SU-DHL-6 (cell line): Measurements from ENCODE around the gene GLI2.

Experiments used
- H2AFZ ChIP-seq: fragments of 200-600 bp; sonication (generic); 2 replicates; pipeline ENCODE4 v1.6.1; 2014; ENCODE audit warnings: low read depth, mild to moderate bottlenecking, moderate library complexity, mixed read lengths, antibody characterized with exemption, low read length; ENCODE audit not compliant: severe bottlenecking
- H3F3A ChIP-seq: fragments of 200-600 bp; shearing (Covaris generic); 2 replicates; pipeline ENCODE4 v1.6.0; 2016; ENCODE audit warnings: antibody characterized with exemption, mild to moderate bottlenecking; ENCODE audit not compliant: insufficient read depth
- H3K27ac ChIP-seq: fragments of 200-600 bp; sonication (generic); 2 replicates; pipeline ENCODE4 v1.5.1; 2016; ENCODE audit warnings: low read depth, mild to moderate bottlenecking, low read length, moderate library complexity, mixed read lengths
- H3K27me3 ChIP-seq: fragments of 200-600 bp; sonication (generic), shearing (Covaris generic); 2 replicates; pipeline ENCODE4 v1.6.0; 2014; ENCODE audit warnings: mild to moderate bottlenecking, low read length
- H3K36me3 ChIP-seq: fragments of 200-600 bp; sonication (generic); 2 replicates; pipeline ENCODE4 v1.6.1; 2014; ENCODE audit warnings: mild to moderate bottlenecking, low read length, mixed read lengths
- H3K4me2 ChIP-seq: fragments of 300-600, 200-600 bp; shearing (Covaris generic), sonication (generic); 2 replicates; pipeline ENCODE4 v1.6.0; 2014; ENCODE audit warnings: low read length, low read depth, mild to moderate bottlenecking; ENCODE audit not compliant: poor library complexity, severe bottlenecking
- H3K4me3 ChIP-seq: fragments of 200-600 bp; sonication (generic); 2 replicates; pipeline ENCODE4 v1.5.1; 2014; ENCODE audit warnings: antibody characterized with exemption, low read length, mild to moderate bottlenecking, mixed read lengths; ENCODE audit not compliant: insufficient read depth, poor library complexity, severe bottlenecking
- H3K79me2 ChIP-seq: fragments of 200-600 bp; sonication (generic); 2 replicates; pipeline ENCODE4 v1.6.1; 2014; ENCODE audit warnings: mild to moderate bottlenecking, low read length, moderate library complexity; ENCODE audit not compliant: insufficient read depth
- H3K9ac ChIP-seq: fragments of 200-600 bp; sonication (generic); 2 replicates; pipeline ENCODE4 v1.7.0; 2014; ENCODE audit warnings: mild to moderate bottlenecking, low read length
- H3K9me2 ChIP-seq: fragments of 200-600 bp; sonication (generic); replicated peaks from 2 replicates; pipeline ENCODE4 v1.6.1; 2014; ENCODE audit warnings: low read length; ENCODE audit not compliant: insufficient read depth
- H3K9me3 ChIP-seq: fragments of 200-600 bp; sonication (generic); 2 replicates; pipeline ENCODE4 v1.6.1; 2014; ENCODE audit warnings: low read length, mixed read lengths; ENCODE audit not compliant: insufficient read depth
- H4K20me1 ChIP-seq: fragments of 200-600 bp; sonication (generic); 2 replicates; pipeline ENCODE4 v1.6.1; 2014; ENCODE audit warnings: low read depth, mild to moderate bottlenecking, antibody characterized with exemption, low read length, moderate library complexity, mixed read lengths
- EZH2phosphoT487 ChIP-seq: fragments of 200-600 bp; sonication (generic), shearing (Covaris generic); conservative IDR thresholded peaks from 2 replicates; pipeline ENCODE4 v1.6.1; 2018; ENCODE audit warnings: mild to moderate bottlenecking, antibody characterized with exemption, low read length, moderate library complexity, mixed read lengths
- TF ChIP-seq, protein P1 (sequence below): fragments of 200-600 bp; sonication (generic); IDR thresholded peaks from one replicate; pipeline ENCODE4 v1.5.1; 2017; ENCODE audit warnings: antibody characterized with exemption, mild to moderate bottlenecking, low read length, moderate library complexity; ENCODE audit not compliant: insufficient read depth, poor library complexity, severe bottlenecking

GLI2 gene

DNA sequence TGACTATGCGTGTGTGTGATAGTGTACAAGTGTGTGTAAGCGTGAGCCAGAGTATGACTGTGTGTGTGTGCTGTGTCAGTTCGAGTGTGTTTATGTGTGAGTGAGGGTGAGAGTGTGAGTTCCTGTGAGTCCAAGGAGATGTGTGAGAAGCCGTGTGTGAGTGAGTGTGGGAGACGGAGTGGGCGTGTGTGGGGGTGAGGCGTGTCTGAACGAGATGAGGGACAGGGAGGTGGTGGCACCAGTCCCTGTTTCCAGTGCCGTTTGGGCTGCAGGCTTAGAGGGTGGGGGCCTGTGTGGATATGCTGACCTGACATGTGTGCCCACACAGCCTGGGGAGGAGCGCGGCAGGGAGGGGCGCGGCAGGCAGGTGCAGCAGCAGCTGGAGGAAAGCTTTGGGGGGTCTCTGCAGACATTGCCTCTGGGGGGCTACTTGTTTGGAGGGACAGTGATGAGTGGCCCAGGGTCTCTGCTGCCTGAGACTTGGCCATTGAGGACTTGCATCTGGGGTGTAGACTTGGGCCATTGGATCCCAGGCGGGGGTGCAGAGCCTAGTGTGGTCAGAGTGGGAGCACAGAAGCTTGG, 41.6 kb downstream of the GLI2 start:
- Histone ChIP-seq H3F3A (no peaks in the 10 kb centered on the region), H3K27ac (no peak overlapping the region), H3K79me2 (no peaks in the 10 kb centered on the region), H3K9ac (no peak overlapping the region), H3K27me3 (no peaks in the 10 kb centered on the region), H3K4me2 (no peak overlapping the region), H3K9me3 (no peaks in the 10 kb centered on the region), H4K20me1 (no peaks in the 10 kb centered on the region), H3K36me3 (no peaks in the 10 kb centered on the region), H3K9me2 (no peaks in the 10 kb centered on the region), H2AFZ (no peak overlapping the region), H3K4me3 (no peak overlapping the region)
- TF ChIP-seq, protein P1, sequence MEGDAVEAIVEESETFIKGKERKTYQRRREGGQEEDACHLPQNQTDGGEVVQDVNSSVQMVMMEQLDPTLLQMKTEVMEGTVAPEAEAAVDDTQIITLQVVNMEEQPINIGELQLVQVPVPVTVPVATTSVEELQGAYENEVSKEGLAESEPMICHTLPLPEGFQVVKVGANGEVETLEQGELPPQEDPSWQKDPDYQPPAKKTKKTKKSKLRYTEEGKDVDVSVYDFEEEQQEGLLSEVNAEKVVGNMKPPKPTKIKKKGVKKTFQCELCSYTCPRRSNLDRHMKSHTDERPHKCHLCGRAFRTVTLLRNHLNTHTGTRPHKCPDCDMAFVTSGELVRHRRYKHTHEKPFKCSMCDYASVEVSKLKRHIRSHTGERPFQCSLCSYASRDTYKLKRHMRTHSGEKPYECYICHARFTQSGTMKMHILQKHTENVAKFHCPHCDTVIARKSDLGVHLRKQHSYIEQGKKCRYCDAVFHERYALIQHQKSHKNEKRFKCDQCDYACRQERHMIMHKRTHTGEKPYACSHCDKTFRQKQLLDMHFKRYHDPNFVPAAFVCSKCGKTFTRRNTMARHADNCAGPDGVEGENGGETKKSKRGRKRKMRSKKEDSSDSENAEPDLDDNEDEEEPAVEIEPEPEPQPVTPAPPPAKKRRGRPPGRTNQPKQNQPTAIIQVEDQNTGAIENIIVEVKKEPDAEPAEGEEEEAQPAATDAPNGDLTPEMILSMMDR, result no peak
- TF ChIP-seq EZH2phosphoT487, result no peak

DNA sequence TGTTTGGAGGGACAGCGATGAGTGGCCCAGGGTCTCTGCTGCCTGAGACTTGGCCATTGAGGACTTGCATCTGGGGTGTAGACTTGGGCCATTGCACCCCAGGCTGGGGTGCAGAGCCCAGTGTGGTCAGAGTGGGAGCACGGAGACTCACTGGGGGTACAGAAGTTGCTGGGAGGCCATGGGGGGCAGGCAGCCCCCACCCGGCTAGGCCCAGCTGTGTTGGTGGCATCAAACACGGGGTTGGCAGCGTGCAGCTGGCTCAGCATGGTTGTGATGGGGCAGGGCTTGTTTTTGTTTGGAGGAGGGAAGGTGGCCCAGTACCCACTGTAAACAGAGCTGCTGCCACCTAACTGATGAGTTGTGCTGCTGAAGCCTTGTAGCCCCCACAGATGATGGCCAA, 42.1 kb downstream of the GLI2 start:
- H3K9ac ChIP-seq, result no peak overlapping the region
- TF ChIP-seq, protein P1, result no peak
- TF ChIP-seq EZH2phosphoT487, result no peak
- H3K27ac ChIP-seq, result no peak overlapping the region
- H3K36me3 ChIP-seq, result no peaks in the 10 kb centered on the region
- no peak overlapping the region for H3K4me3 ChIP-seq
- no peaks in the 10 kb centered on the region for H3K27me3 ChIP-seq
- no peak overlapping the region for H3K4me2 ChIP-seq
- H3K79me2 ChIP-seq, result no peaks in the 10 kb centered on the region
- H3F3A ChIP-seq, result no peaks in the 10 kb centered on the region
- H3K9me3 ChIP-seq, result no peaks in the 10 kb centered on the region
- H4K20me1 ChIP-seq, result no peaks in the 10 kb centered on the region
- H2AFZ ChIP-seq, result no peak overlapping the region
- H3K9me2 ChIP-seq, result no peaks in the 10 kb centered on the region

DNA sequence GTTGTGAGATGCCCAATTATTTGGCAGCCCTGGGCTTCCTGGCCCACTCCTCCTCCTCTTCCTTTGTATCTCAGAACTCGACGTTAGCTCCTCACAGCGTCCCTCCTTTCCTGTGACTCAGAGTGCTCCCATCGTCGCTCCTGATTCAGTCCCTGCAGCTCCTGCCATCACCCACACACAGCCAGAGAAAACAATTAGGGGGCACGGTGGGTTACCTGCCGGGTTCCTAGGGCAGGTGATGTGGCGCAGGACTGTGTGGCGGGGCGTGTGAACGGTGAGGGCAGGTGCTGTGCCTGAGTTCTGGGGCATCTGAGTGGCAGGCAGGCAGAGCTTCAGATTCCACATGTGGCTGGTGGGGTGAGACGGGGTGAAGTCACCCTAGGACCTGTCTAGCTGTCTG, 42.6 kb downstream of the GLI2 start:
- Histone ChIP-seq H3K9ac (no peak overlapping the region), H3K36me3 (no peaks in the 10 kb centered on the region), H3K79me2 (no peaks in the 10 kb centered on the region), H3K9me3 (no peaks in the 10 kb centered on the region), H2AFZ (no peak overlapping the region), H3K27ac (no peak overlapping the region), H3F3A (no peaks in the 10 kb centered on the region), H3K4me3 (no peak overlapping the region), H3K9me2 (no peaks in the 10 kb centered on the region), H3K27me3 (no peaks in the 10 kb centered on the region), H3K4me2 (no peak overlapping the region), H4K20me1 (no peaks in the 10 kb centered on the region)
- no peak for TF ChIP-seq EZH2phosphoT487
- TF ChIP-seq, protein P1, result no peak
